ENCODE data around the gene ZGRF1. TPM values are rescaled to one million over a fixed set of nuclear protein-coding genes. Genes with fewer than 3 reads are reported as not detected.
"Not testable (repeated sequence)": the region's sequence is repeated elsewhere in the genome, so short reads cannot be mapped to it uniquely, and the experiment has no call there.

ZGRF1 gene
- total and polyA plus RNA-seq, 7 donors = 0.46 to 5.3 (median 3.6) TPM

- H3K36me3 ChIP-seq = no peaks in the 10 kb centered on the region
- no peaks in the 10 kb centered on the region for H3K27me3 ChIP-seq
- no peaks in the 10 kb centered on the region for H3K9me3 ChIP-seq
- DNase-seq = no peak
- no peak overlapping the region for H3K4me3 ChIP-seq
- intact Hi-C loops (cut with DNase I) = no loop called here
- no peak for TF ChIP-seq EP300 (IDR thresholded peaks at IDR 0.05)
- no peak for TF ChIP-seq CTCF (IDR thresholded peaks at IDR 0.05)
- TF ChIP-seq POLR2A (IDR thresholded peaks at IDR 0.05) = no peak
- TF ChIP-seq POLR2AphosphoS5 (IDR thresholded peaks at IDR 0.05) = no peak
- WGBS, 2 donors = 19 to 63% methylated on average over 1 of the region's 1 CpG
- H3K4me1 ChIP-seq = peaks cover 0 to 5% (median 0%) of the 10 kb centered on the region in 4 donors
- no peak overlapping the region for H3K27ac ChIP-seq
Measured at GRCh38 chr4:112674376-112674775, 37.7 kb upstream of the ZGRF1 start.

DNA sequence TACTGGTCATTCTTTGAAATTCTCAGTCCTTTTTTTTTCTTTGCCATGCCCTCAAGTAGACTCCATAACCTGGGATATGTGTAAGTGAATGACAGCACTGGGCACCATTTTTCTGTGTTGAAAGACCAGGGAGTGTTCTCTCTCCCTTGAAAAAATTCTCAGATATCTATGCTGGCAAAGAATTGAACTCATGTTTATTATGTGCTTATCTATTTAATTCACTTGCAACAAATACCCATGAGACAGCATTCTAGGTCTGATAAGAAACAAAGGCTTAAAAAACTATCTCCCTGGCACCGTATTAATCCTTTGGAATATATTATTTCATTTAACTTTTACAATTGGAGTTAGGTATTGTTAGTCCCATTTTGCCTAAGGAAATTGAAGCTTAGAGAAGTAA lies 37.0 kb upstream of the ZGRF1 start:
- peaks cover 0 to 5% (median 0%) of the 10 kb centered on the region in 4 donors for H3K4me1 ChIP-seq
- TF ChIP-seq POLR2A (IDR thresholded peaks at IDR 0.05) = no peak
- TF ChIP-seq POLR2AphosphoS5 (IDR thresholded peaks at IDR 0.05) = no peak
- TF ChIP-seq EP300 (IDR thresholded peaks at IDR 0.05) = no peak
- no peak for TF ChIP-seq CTCF (IDR thresholded peaks at IDR 0.05)
- no peak for DNase-seq

GRCh38 chr4:112673076-112673475 lies 36.4 kb upstream of the ZGRF1 start:
- Histone ChIP-seq H3K27ac (no peak overlapping the region), H3K4me3 (no peak overlapping the region), H3K9me3 (no peaks in the 10 kb centered on the region), H3K36me3 (no peaks in the 10 kb centered on the region), H3K4me1 (peaks cover 0 to 5% (median 0%) of the 10 kb centered on the region in 4 donors), H3K27me3 (no peaks in the 10 kb centered on the region)
- intact Hi-C loops (cut with DNase I) = no loop called here
- TF ChIP-seq POLR2AphosphoS5 (IDR thresholded peaks at IDR 0.05) = no peak
- TF ChIP-seq POLR2A (IDR thresholded peaks at IDR 0.05) = no peak
- no peak for DNase-seq

More for the DNA sequence above, 37.0 kb upstream of the ZGRF1 start:
- Histone ChIP-seq H3K27ac (no peak overlapping the region), H3K36me3 (no peaks in the 10 kb centered on the region), H3K9me3 (no peaks in the 10 kb centered on the region), H3K27me3 (no peaks in the 10 kb centered on the region), H3K4me3 (no peak overlapping the region)
- WGBS, 2 donors = 41 to 76% methylated on average over 1 of the region's 1 CpG
- intact Hi-C loops (cut with DNase I) = no loop called here

GRCh38 chr4:112668131-112668530 lies 31.4 kb upstream of the ZGRF1 start:
- no peaks in the 10 kb centered on the region for H3K36me3 ChIP-seq
- DNase-seq = no peak
- H3K4me3 ChIP-seq = no peak overlapping the region
- H3K27ac ChIP-seq = no peak overlapping the region
- intact Hi-C loops (cut with DNase I) = no loop called here
- 86 to 90% methylated on average over 3 of the region's 3 CpGs for WGBS, 2 donors
- H3K4me1 ChIP-seq = peaks cover 0 to 5% (median 0%) of the 10 kb centered on the region in 4 donors
- TF ChIP-seq EP300 (IDR thresholded peaks at IDR 0.05) (no peak), POLR2AphosphoS5 (IDR thresholded peaks at IDR 0.05) (no peak), POLR2A (IDR thresholded peaks at IDR 0.05) (no peak), CTCF (IDR thresholded peaks at IDR 0.05) (no peak)
- H3K9me3 ChIP-seq = no peaks in the 10 kb centered on the region
- H3K27me3 ChIP-seq = no peaks in the 10 kb centered on the region

GRCh38 chr4:112664611-112665010 lies 27.9 kb upstream of the ZGRF1 start:
- 74 to 86% methylated on average over 2 of the region's 2 CpGs for WGBS, 2 donors
- intact Hi-C loops (cut with DNase I) = no loop called here

DNA sequence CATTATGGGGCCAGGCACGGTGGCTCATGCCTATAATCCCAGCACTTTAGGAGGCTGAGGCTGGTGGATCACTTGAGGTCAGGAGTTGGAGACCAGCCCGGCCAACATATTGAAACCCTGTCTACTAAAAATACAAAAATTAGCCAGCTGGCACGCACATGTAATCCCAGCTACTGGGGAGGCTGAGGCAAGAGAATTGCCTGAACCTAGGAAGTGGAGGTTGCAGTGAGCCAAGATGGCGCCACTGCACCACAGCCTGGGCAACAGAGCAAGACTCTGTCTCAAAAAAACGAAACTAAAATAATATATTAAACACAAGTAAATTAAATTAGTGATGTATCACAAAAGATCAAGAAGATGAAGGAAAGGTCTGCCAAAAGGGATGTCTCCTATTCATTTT lies 19.4 kb upstream of the ZGRF1 start:
- H3K9me3 ChIP-seq; H3K27me3 ChIP-seq; H3K4me1 ChIP-seq; H3K4me3 ChIP-seq; H3K27ac ChIP-seq; DNase-seq; intact Hi-C loops (cut with DNase I): not testable (repeated sequence)
- 93 to 95% methylated on average over 5 of the region's 5 CpGs for WGBS, 2 donors
- peaks cover 5 to 85% (median 31%) of the 10 kb centered on the region in 4 donors for H3K36me3 ChIP-seq

More at GRCh38 chr4:112664611-112665010, 27.9 kb upstream of the ZGRF1 start:
- Histone ChIP-seq H3K9me3 (no peaks in the 10 kb centered on the region), H3K4me1 (no peaks in the 10 kb centered on the region), H3K27me3 (no peaks in the 10 kb centered on the region), H3K27ac (no peak overlapping the region), H3K4me3 (no peak overlapping the region), H3K36me3 (peaks cover 0 to under 1% (median 0%) of the 10 kb centered on the region in 4 donors)
- TF ChIP-seq POLR2A (IDR thresholded peaks at IDR 0.05) (no peak), POLR2AphosphoS5 (IDR thresholded peaks at IDR 0.05) (no peak), CTCF (IDR thresholded peaks at IDR 0.05) (no peak), EP300 (IDR thresholded peaks at IDR 0.05) (no peak)
- DNase-seq = no peak

All from sigmoid colon (tissue), 7 donors.